Bone marrow (tissue), 2 donors: ENCODE data around the gene KIN.
A peak's percentile ranks its signal among the peaks of the same experiment; 100 is the strongest.
"Not testable (repeated sequence)": the region's sequence is repeated elsewhere in the genome, so short reads cannot be mapped to it uniquely, and the experiment has no call there.

Source experiments
- DNase-seq, 2 donors: peaks; one replicate each; lab custom pipeline; 2025; lab: John Stamatoyannopoulos, UW

The KIN gene

DNA sequence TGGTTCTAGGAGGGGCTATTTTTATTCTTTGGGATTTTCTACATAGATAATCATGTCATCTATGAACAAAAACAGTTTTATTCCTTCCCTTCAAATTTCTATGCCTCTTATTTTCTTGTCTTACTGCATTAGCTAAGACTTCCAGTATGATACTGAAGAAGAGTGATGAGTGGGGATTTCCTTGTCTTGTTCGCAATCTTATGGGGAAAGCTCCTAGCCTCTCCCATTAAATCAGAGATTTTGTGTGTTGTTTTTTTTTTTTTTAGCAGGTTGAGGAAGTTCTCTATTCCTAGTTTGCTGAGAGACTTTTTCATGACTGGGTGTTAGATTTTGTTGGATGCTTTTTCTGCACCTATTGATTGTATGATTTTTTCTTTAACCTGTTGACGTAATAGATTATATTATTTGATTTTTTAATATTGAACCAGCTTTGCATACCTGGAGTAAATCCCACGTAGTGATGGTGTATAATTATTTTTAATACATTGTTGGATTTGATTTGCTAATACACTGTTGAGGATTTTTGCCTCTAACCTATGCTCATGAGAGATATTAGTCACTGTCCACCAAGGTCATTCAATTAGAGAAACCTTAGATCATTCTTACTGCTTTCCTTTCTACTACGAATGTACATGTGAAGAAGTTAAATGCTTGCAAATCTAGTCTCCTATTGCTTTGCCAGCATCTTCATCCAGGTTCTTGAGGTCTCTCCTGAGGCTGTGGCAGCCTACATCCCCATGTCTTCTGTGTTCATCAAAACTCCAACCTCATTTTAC, 6.6 kb upstream of the KIN start:
- DNase-seq = no peak

DNA sequence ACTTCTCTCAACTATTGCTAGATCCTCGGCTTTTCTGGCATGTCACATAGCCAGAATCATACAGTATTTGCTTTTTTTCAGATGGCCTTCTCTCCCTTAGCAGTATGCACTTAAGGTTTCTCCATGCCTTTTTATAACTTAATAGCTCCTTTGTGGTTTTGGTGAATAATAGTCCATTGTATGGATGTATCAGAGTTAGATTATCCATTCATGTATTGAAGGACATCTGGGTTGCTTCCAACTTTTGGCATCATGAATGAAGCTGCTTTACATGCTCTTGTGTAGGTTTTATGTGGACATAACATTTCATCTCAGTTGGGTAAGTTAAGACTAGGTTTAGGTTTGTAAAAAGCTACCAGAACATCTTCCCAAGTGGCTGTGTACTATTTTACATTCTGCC, 4.7 kb upstream of the KIN start:
- no peak for DNase-seq

DNA sequence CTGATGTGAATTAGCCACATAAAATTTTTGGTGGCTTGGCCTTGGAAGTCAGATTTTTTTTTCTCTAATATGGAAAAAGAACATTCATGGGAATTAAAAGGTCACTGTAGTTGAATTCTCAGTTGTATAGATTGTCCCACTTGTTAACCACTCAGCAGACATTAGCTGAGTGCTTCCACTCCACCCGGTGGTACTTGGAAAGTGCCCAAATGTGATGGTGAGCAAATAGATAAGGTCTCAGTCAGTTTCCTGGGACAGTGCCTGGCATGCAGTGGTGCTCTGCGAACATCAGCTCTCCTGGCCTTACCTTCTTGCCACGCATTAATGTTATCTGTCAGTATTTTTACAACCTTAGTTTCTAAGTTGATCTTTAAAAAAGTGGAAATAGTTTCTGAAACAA, 1.6 kb upstream of the KIN start:
- DNase-seq = no peak

DNA sequence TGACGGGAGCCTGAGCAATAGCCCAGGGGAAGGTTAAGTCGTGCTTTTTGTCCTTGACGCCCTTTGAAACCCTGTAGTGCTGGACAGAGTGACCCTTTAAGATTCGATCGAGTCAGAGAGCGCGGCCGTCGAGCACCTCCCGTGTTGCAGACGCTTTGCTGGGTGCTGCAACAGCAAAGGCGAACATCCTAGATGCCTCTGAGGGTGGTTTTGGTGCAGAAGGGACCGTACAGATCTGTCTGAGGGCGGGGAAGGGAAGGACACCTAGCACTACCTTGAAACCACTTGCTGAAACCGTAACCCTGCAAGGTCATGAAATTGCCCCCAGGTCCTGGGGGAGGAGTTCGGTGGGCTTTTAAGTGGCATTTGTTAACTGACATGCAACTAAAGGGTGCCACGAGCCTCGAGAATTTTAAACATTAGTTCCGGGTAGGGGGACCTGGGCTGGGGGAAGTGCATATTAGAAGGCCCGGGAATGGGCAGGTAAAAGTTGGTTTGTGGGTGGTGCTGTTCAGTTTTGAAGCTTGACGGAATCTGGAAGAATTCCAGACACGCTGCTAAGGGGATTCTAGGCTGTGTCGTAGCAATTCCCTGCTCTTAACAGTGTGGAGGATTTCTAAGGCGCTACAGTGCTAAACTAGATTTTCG, 970 bp upstream of the KIN start:
- DNase-seq = no peak

DNA sequence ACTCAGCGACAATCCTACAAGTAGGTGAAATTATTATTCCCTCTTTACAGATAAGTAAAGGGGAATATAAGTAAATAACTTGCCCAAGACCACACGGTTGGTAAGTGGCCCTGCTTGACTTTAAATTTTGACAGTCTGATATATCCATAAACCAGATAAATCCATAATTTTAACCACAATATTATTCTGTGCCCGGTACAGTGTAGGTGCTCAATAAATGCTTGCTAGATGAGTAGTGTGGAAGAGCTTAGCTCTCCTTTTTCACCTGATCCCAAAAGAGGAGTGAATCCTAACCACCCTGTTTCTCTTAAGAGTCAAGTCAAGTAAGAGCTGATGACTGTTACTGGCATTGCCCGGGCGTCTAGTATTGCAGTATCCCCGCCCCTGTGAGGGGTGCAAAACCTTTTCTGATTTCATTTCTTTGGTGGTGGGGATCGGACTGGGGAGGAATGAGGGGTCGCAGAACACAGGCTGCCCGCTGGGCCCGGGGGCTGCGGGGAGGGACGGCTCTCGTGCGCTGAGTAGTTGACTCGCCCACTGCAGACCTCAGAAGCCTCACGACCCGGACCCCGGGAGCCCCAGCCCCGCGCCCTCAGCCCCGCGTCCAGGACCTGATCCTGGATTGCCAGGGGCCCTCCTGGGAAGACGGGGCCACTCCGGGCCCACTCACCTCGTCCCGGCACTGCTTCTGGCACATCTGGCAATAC, 490 bp downstream of the KIN start:
- no peak for DNase-seq

DNA sequence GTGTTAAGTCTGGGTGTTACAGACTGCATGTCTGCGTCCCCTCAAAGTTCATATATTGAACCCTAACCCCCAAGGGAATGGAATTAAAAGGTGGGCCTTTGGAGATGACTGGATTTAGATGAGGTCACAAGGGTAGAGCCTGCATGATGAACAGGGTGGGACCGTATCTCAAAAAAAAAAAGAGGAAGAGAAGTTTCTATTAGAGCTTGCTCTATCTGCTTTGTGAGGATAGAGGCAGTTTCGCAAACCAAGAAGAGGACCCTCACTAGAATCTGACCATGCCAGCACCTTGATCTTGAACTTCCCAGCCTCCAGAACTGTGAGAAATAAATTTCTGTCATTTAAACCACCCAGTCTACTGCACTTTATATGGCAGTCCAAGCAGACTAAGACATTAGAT, 1.4 kb downstream of the KIN start:
- no peak for DNase-seq

DNA sequence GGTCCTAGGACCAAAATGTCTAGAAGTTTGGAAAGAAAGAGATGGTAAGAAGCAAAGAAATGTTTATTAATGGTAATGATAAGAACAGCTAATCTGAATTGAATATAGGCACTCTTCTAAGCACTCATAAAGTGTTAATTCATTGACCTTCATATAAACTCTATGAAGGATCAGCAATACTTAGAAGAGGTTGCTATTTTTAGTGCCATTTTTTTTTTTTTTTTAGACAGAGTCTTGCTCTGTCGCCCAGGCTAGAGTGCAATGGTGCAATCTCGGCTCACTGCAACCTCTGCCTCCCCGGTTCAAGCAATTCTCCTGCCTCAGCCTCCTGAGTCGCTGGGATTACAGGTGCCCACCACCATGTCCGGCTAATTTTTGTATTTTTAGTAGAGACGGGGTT, 5.6 kb downstream of the KIN start:
- DNase-seq = not testable (repeated sequence)

DNA sequence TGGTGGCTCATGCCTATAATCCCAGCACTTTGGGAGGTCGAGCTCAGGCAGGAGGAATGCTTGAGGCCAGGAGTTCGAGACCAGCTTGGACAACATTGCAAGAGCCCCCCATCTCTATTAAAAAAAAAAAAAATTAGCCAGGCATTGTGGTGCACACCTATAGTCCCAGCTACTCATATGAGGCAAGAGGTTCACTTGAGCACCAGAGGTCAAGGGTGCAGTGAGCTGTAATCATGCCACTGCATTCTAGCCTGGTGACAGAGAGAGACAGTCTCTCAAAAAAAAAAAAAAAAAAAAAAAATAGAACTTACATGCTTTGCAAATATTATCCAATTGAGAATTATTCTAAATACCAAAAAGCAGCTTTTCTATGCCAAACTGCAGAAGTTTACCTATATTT, 11.0 kb downstream of the KIN start:
- DNase-seq = no peak

DNA sequence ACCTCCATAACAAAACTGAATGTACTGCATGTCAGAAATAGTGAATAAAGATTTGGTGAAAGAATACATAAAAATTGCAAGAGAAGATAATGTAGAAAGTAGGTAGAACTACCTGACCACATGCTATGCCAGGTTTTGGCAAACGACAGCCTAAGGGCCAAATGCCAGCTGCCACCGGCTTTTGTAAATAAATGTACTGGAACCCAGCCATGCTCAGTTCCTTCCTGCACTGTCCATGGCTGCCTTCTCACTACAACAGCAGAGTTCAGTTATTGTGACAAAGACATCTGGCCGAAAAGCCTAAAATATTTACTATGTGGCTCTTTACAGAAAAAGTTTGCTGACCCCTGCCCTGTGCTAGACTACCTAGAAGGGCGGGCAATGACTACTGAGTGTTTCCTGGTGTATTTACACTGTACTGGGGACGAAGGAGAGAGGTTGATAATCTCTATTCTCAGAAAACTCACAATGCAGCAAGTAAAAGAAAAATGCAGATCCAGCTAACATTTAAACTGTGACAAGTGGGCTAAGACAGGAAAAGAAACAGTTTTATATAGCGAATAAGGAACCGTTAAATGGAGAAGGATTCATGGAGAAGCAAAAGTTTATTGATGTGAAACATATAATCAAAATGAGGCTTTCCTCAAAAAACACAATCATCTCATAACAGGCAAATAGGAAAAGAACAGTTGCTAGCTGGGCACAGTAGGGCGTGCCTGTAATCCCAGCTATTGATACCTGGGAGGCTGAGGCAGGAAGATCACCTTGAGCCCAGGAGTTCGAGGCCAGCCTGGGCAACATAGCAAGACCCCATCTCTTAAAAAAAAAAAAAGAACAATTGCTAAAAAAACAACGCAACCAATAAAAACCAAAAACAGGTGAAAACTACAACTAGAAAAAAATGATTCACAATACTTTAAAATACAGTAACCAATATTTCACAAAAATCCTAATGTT, 13.7 kb downstream of the KIN start:
- DNase-seq = no peak

DNA sequence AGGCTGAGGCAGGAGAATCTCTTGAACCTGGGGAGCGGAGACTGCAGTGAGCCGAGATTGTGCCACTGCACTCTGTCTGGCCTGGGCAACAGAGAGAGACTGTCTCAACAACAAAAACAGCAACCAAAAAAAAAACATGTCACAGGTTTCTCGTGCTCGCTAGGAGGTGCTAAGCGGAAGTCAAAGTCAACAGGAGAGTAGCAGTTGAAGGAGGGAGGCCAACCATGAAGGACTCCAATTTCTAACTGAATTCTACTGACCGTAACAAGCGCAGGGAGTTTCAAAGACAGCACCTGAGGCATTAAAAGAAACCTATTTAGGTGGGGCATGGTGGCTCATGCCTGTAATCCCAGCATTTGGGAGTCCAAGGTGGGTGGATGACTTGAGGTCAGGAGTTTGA, 19.4 kb downstream of the KIN start:
- DNase-seq = no peak

DNA sequence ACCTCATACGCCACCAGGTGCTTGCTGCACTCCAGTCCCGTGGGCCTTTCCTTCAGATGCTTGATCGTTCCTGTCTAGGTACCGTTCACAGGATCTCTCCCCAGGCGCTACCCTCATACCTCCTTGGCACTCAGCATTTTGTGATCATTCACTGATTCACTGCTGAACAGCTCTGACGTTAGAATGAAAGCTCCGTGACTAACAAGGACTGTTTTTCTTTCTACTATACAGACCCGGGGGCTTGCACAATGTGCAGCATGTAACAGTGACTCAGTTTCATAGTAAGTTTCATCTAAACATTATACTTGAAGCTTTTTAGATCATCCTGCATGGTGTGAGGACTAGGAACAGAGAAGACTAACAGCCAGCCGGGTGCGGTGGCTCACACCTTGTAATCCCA, 20.6 kb downstream of the KIN start:
- no peak for DNase-seq

DNA sequence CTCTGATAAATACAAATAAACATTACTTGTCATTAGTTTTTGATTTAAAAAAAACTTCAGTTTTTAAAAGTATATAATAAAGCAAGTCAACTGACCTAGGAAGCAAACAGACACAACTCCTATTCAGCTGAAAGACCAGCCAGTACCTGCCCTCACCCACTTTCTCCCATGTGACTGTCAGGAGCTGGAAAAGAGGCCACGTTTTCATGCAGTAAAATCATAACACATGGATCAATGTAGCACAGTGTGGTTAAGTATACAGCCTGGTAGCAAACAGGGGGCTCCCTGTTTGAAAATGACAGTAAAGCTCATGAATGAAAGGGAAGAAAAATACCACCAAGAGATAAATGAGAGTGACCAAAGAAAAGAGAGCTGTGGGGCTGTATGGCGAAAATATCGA, 21.6 kb downstream of the KIN start:
- no peak for DNase-seq

DNA sequence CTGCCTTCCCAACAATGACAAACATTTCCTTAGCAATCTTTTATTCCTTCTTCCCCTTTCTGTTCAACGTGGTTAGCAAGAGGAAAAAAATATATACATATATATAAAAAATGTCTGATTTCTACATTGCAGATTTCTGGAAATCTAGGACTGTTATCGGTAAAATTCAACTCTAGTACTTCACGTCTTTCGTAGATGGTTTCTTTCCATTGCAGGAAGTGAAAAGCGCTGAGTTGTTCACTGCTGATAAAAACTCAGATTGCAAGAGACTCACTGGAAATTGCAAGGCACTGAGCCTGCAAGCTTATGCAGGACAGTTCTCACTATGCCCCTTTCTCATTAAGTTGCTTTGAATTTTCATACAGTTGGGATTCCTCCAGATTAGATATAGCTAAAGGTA, 23.9 kb downstream of the KIN start:
- no peak for DNase-seq

DNA sequence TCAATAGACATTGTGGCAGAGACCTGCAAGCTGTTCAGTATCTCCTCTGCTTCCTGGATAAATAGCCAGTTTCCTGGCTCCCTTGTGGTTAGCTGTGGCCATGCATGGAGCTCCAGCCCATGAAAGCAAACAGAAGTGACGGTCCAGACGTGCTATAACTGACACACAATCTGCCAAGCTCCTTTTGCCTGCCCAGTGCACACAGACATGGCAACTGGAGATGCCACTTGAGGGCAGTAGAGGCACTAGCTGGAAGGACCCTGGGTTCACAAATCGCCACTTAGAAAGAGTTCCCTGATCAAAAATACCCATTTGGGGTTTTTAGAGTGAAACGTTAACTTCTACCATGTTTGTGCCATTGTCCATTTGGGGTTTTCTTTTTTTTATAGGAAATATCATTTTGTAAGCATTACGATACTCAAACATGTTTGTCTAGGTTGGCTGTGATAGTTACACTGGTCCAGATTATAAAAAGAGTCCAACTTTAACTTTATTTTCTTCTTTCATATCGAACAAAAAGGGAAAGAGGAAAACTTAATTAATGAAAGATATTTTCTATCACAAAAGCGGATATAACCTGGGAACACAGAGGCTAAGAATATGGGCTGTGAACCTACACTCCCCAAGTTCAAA, 31.3 kb downstream of the KIN start:
- DNase-seq = peak in 1 of 2 donors; percentile 26

DNA sequence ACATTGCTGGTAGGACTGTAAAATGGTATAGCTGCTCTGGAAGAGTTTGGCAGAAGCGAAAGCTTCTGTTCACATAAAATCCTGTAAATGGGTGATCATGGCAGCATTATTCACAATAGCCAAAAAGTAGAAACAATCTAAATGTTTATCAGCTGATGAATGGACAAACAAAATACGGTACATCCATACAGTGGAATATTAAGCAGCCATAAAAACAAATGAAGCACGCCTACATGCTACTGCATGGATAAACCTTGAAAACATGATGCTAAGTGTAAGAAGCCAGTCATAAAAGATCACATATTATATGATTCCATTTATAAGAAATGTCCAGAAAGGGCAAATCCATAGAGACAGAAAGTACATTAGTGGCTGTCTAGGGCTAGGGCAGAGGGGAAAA, 32.7 kb downstream of the KIN start:
- no peak for DNase-seq

DNA sequence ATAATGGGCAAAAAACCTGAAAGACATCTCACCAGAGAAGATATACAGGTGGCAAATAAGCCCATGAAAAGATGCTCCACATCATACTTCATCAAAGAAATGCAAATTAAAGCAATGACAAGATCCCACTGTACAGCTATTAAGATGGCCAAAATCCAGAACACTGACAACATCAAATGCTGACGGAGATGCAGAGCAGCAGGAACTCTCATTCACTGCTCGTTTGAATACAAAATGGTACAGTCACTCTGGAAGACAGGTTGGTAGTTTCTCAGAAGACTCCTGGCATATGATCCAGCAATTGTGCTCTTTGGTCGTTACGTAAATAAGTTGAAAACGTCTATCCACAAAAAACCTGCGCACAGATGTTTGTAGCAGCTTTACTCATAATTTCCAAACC, 35.5 kb downstream of the KIN start:
- no peak for DNase-seq

DNA sequence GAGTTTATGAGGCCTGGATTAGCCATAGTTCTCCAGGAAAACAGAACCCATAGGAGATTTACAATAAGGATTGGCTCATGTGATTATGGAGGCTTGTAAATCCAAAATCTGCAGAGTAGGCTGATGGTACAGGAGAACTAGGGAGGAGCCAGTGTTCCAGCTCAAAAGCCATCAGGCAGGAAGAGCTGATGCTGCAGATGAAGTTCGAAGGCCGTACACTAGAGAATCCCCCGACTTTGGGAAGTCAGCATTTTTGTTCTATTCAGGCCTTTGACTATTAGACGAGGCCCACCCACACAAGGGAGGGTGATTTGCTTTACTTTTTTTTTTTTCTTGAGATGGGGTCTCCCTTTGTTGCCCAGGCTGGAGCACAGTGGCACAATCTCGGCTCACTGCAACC, 37.6 kb downstream of the KIN start:
- no peak for DNase-seq

DNA sequence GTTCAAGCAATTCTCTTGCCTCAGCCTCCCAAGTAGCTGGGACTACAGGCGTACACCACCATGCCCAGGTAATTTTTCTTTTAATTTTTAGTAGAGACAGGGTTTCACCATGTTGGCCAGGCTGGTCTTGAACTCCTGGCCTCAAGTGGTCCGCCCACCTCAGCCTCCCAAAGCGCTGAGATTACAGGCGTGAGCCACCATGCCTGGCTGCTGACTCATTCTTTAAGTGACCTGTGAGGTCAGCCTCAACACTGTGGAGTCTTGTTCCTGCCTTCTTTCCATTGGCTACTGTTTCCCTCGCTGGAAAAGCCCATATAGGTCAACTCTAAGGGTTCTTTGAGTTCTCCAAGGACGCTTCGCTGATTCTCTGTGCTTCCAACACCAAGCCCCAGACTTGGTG, 39.2 kb downstream of the KIN start:
- not testable (repeated sequence) for DNase-seq

DNA sequence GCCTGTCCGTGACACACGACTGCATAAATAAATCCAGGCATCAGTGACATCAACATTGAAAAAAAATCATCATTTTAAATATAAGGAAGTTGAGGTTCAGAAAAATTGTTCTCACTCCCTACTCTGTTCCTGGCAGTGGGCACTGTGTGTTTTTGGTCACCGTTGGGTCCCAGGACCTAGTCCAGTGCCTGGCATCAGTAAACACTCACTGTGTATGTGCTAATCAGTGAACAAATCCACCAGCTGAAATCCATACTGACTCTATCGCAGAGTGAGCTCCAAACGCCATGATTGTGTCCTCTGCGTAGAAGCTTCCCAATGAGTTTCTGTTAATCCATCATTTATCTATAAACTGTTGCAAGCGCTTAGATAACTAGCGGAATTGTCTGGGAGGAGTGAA, 43.5 kb downstream of the KIN start:
- no peak for DNase-seq

DNA sequence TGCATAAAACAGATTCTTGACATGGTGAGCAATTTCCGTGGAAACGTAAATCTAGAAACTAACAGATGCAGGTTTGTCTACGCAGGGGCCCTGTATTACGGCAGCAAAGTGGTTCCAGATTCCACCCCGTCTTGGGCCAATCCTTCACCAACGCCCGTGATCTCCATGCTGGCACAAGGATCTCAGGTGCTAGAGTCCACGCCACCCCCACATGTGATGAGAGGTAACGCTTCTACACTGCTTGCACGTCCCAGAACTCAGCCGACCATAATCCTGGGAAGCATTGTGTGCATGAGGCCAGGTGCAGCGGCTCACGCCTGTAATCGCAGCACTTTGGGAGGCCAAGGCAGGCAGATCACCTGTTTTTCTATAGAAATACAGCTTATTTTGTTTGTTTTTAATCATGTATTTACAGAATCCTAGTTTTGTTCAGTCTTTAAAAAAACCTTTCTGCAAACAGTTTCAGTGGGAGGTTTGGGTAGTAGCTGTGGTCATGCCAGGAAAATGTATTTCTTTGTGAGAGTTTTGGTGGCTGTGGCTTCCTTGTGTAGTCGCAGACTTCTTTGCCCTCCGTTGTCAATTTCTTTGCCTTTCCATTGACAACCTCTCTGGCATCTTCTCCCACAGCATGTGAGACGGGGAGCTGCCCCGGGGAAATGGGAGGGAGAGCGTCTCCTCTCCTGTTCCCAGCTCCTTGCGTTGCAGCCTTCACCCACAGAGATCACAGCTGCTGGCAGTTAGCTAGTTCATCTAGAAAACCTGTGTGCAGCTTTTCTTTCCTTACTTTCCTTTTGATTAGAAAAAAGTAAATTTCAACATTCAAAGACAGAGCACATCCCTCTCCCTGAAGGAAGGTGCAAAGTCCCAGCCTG, 49.0 kb downstream of the KIN start:
- no peak for DNase-seq

DNA sequence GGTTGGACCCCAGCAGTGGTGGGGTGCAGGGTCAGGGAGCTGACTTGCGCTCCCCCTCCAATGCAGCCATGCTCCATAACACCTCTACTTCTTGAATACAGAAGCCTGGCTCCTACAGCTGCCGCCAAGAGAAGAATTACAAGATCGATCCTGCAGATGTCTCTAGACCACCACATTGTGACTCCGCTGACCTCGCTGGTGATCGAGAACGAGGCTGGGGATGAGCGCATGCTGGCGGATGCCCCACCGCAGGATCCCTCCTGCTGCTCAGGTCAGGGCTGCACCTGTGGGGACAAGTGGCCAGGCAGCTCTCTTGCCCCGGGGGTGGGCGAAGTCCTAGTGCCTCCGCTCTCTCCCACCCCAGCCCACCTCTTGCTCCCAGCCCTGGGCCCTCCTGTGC, 53.0 kb downstream of the KIN start:
- DNase-seq = no peak
